Frontal cortex (tissue), 4 donors: ENCODE results near the gene ISM2. TPM values are rescaled to one million over a fixed set of nuclear protein-coding genes. Genes with fewer than 3 reads are reported as not detected.

Source experiments
- DNase-seq, 2 donors: peaks; one replicate each; pipeline ENCODE4 v3.0.0; 2012; ENCODE audit warnings: low spot score in 2 of 2
- FAIRE-seq: peaks from 2 replicates; lab custom pipeline; 2012; peaks lifted over from hg19 to GRCh38; lab: Jason Lieb, UNC
- small RNA-seq: library from RNA; depleted of rRNA; stranded (forward); fragments of <200 nt; gene quantifications from one replicate; pipeline ENCODE3, GENCODE V24; 2014
- total RNA-seq: library from RNA; depleted of rRNA; stranded (reverse); fragments of >200 nt; gene quantifications from one replicate; pipeline ENCODE4 v1.2.3, GENCODE V29; 2014
- donor health status: control.
- donor health status: control.
- donor health status: control.

The ISM2 gene
- total RNA-seq, 1 donor from 2014 or later: 1.2 TPM

DNA sequence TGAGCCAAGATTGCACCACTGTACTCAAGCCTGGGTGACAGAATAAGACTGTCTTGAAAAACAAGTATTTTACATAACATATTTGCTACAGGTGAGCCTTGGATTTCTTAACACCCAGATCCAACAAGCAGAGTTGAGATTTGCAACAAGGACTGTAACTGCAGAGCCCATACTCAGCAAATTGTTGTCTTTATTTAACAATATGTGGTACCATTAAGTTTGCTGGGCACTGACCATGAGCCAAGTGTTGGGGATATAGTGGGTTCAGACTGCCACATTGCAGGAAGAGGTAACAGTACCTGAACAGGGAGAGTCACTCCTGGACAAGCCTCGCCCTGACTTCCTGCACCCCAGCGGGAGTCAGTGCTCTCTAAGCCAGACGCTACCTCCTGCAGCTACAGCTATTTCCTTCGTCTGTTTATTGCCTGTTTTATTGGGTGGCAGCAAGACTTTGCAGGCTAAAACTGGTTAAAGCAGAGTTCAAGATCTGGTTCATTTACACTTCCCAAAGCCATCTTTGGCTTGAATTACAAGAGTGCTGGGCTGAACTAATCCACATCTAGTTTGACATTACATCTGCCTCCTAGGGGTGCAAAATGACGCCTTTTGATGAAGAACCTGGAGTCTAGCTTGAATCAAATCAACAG lies 28.3 kb downstream of the ISM2 start:
- no peak for FAIRE-seq

DNA sequence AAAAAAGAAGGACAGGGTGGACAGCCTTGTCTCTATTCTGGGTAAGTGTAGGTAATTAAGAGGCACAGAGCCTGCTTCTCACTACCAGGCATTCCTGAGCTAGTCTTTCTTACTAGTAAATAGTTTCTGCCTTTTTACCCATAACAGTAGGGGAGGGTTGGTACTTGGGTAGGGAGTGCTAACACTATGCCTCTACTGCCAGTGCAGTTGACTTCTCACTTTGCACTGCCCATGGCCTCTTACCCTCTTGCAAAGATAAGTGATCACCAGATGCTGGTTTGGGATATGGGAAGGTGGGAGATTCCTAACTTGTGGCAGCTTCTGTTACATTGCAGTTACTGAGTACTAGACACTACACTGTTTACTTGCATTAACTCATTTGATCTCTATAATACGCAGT lies 29.1 kb downstream of the ISM2 start:
- DNase-seq: no peak
- no peak for FAIRE-seq

More for the DNA sequence above, 28.3 kb downstream of the ISM2 start:
- DNase-seq: no peak

DNA sequence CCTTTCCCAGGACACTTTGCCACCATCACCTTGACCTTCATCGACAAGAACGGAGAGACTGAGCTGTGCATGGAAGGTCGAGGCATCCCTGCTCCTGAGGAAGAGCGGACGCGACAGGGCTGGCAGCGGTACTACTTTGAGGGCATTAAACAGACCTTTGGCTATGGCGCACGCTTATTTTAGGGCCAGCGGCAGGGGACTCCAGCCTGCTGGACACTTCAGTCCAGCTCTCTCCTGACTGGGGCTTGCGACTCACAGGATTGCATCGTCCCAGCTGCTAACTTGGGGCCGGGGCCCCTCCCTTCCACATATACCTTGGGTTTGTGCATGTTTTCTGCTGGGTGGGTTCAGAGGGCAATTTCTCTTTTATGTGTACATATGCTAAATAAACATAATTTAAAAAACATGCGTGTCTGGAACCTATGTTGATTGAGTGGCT lies 29.5 kb downstream of the ISM2 start:
- no peak for DNase-seq
- no peak for FAIRE-seq

DNA sequence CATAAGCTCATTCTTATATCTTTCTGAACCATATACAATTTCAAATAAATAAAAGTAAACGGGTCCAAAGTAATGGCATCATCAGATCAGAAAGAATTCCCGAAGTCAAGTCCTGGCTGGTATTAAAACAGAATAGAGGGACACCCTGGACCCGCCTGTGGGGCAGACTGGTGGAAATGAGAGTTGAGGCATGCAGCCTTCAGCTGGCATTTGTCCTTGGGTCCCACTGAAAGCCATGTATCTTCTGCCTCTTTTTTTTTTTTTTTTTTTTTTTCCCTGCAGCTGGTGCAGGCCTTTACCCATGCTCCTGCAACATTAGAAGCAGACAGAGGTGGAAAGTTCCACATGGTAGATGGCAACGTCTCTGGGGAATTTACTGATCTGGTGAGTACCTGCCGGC lies 30.8 kb downstream of the ISM2 start:
- DNase-seq: no peak
- FAIRE-seq: no peak

DNA sequence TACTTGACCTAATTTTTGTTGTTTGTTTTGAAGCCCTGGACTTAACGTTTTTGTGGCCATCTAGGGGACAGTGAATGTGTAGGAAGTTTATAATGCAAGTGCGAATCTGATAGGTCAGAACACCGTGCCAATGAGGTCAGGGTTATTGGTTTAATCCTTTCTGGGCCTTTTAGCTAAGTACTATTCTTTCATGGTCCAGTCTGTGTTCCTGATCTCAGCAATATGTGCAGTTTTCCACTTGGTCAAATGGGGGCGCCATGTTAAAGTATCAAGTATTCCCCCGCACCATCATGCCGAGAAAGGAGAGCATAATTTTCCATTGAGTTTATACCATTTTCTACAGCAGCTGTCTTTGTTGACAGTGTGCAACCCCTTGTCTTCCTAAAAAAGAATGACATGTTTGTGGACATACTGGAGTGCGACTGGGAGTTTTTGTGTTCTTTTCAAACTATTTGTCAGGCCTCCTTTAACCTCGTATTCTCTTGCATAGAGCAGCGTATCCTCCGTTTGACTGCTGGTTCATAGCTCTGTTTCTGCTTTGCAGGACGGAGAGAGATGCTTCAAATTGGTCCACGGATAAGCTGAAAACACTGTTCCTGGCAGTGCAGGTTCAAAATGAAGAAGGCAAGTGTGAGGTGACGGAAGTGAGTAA lies 39.4 kb downstream of the ISM2 start:
- DNase-seq (peak in 1 of 2 donors; percentile 44), FAIRE-seq (no peak)

DNA sequence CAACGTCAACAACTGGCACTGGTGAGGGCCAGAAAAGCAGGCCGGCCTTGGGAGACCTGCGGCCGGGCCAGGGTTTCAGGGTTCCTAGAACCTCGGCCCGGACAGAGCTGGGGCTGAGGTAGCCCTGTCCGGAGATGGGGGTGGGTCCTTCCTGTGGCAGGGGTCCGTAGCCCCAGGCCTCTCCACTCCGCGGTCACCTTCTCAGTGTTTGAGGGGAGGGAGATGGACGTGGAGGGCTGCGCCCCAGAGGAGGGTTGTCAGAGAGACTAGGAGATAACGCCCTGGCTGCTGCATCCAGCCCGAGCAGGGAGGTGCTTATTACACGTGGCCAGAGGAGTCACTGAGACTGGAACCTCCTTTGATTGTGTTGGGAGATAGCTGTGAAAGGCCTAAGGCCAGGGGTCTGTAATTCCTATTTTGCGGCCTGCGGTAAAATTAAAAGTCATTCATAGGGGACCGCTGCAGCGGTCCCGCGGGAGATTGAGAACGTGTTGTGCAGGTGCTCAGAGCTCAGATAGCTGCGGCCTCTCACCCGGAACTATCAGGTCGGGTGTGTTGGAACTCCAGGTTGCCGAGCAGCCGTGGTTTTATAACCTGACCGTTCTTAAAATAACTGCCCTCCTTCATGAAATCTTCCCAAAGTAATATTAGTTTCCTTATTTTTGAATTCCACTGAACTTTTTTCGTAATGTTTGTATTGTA lies 40.2 kb downstream of the ISM2 start:
- FAIRE-seq (no peak), DNase-seq (no peak)

DNA sequence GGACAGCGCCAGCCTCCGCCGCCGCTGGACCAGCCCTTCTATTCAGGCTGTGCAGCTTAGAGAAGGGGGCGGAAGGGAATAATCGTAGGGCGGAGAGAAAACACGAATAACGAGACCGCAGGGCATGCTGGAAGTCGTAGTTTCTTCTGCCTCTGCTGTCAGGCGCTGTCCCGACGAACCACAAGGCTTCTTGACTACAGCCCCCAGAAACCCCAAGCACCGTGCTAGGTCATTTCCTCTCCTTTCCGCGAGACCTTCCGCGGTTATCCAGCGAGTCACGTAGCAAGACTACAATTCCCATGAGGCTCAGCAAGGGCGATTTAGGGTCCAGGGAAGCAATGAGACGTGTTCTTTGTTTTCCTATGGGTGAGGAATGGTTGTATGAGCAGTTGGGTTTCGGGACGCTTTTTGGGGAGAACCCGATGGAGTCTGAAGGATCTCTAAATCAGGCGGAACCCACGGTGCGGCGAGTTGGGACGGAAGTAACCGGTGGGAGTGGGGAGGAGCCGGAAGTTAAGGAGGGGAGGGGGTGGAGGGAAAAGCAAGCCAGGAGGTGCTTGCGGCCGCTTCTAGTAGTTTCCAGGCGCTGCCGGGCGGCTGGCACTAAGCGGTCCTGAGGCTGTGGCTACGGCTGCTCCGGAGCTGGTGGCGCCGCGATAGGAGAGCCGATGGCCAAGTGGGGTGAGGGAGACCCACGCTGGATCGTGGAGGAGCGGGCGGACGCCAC lies 40.9 kb downstream of the ISM2 start, which contains the start of the genes AHSA1 and VIPAS39:
TSS of gene AHSA1 (plus strand) at position 572 of the 727 bp plus-strand sequence. CDS start at position 669, 97 bp downstream.
TSS of gene VIPAS39 (minus strand) at position 80 of the 727 bp plus-strand sequence. CDS start 3,499 bp downstream, outside the sequence.
- DNase-seq (peak; percentile 79 to 85), FAIRE-seq (peak; percentile 36)

DNA sequence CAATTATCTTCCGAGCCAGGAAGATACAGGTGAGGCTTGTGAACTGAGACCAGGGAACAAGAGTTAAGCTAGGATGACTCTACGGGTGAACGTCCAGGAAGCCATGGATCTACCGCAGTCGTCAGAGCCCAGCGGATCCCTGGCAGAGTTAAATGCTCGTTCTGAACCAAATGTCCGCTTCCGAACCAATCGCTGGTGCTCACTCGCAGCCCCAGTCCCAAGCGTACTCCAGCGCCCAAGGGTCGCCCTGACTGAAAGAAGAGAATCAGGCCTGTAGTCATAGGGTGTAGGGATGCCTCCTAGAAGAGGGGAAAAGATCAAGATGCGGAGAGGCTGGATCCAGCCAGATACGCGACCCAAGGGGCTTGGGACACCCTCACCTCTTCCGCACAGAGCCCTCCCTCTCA lies 41.5 kb downstream of the ISM2 start:
- FAIRE-seq: no peak
- DNase-seq: no peak

DNA sequence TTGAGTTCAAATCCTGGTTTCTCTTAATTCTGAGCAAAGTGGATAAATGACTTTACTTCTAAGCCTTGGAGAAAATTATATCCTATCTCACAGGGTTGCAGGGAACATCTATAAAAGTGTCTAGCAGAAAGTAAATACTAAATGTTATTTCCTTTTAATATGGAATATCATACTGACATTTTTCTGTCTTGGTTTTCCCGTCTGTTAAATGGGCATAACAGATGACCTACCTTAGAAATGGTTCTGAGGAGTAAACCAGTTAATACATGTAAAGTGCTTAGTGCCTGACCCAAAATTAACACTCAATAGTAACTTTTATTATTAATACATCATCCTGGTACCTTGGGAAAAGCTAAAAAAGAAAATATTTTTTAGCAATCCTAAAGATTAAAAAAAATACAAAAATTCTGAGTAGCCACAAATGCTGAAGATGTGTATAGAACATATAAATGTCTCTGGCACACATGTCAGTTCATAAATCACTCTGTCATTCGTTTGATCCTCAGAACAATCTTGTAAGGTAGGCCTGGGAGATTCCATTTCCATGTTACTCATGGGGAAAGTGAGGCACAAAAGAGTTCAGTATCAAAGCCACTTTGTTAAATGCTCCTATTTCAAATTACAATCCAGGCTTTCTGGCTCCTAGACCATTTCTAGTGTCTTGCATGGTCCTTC lies 42.5 kb downstream of the ISM2 start:
- no peak for FAIRE-seq
- DNase-seq: no peak

DNA sequence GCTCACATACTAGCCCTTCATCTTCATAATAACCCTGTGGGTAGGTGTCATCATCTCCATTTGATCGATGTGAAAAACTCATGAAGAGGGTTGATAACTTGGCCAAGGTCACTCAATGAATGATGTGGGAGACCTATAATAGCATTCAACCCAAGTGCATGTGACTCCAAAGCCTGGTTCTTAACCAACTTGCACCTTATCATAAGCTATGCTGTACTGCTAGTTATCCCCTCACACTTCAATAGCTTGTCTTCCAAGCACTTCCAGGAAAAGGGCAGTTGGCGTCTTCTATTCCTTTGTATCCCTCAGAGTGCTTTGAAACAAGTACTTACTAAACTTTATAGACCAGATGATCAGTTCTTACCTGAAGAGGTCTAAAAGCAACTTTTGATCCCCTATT lies 56.4 kb downstream of the ISM2 start:
- no peak for DNase-seq
- no peak for FAIRE-seq

DNA sequence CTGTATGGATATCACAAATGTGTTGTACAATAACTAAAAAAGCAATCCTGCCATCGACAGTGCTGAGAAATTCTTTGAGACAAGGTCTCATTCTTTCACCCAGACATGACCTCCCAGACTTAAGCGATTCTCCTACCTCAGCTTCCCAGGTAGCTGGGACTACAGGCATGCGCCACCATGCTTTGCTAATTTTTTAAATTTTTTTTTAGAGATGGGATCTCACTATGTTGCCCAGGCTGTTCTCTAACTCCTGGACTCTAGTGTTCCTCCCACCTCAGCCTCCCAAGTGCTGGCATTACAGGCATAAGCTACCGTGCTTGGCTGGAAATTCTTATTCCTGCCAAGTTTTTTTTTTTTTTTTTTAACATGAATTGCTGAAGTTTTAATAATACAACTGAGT lies 58.8 kb downstream of the ISM2 start:
- no peak for FAIRE-seq
- no peak for DNase-seq

DNA sequence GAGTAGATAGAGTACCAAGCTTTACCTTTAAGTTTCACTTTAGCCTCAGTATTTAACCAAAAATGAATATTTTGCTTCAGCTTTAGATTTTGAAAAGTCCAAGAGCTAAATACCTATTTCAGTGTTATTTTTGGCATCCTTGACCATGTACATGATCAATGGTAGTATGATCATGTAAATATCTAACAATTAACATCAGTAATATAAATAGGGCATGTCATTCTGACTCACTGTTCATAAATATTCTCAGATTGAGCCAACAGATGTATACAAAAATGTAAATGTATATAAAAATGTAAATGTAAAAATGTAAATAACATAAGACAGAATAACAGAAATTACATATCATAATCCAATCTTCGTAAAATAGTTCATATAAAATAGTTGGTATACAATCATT lies 60.0 kb downstream of the ISM2 start:
- FAIRE-seq: peak; percentile 53

DNA sequence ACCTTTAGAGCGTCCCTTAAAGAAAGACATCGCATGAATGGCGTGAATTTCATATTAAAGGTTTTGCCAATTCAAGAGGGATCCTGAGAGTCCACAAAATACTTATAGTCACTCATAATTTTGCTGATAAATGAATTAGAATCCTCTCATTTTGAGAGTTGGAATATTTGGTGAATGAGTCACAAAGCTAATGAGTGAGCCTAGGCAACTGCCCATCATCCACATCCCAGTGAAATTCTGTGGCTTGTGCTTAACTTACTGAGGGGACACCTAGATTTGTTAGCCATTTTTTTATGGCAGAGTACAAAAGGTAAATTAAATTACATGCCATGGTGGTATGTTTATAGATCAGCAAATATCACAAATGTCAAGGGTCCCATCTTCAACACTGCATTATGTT lies 62.6 kb downstream of the ISM2 start:
- FAIRE-seq (no peak), DNase-seq (no peak)

More for the DNA sequence above, 60.0 kb downstream of the ISM2 start:
- no peak for DNase-seq

DNA sequence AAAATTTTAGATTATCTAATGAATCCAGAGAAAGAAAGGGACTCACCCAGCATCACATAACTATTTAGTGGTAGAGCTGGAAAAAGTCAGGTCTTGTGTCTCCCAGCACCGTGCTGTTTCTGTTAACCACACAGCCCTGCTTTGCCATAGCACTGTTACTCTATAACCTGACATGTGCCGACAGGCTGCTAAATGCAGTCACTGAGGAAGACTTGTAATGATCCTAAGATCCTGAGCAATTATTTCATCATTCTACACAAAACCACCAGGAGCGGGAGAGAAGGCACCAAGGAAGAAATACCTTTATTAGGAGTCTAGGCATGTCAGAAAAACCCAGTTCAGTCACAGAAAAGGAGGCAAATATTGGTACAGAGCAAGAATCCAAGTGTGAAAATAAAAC lies 72.2 kb downstream of the ISM2 start:
- DNase-seq (no peak), FAIRE-seq (no peak)

DNA sequence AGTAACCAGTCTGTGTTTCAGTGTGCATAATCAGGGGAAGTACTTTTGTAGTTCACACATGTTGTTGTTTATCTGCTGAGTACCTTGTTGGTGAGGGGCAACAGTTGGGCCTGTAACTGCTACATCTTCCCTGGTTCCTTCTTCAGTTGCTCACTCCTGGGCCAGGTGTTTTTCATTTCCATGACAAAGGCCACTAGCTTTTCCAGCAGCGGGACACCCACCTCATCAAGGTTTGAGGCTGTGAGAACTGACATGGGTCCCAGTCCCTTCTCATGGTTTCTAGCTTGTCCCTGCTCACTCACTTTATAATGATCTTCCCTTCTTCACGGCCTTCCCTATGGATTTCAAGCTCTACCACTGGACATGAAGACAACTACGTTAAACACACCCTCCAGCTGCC lies 73.8 kb downstream of the ISM2 start:
- DNase-seq (no peak), FAIRE-seq (no peak)

Small RNA genes lying within 50 kb of the gene (small RNA-seq; reads per million reads assigned to genes)
- not detected for gene RF00404
- not detected for gene RN7SL587P

Other genes starting within 250 kb of the ISM2 start
- 4.9 TPM for gene NGB, start 227.6 kb downstream of the ISM2 start, total RNA-seq
- gene POMT2, start 177.9 kb downstream of the ISM2 start, total RNA-seq: 14.3 TPM
- 3.3 TPM for gene GSTZ1, start 177.8 kb downstream of the ISM2 start, total RNA-seq
- gene TMED8, start 121.7 kb downstream of the ISM2 start, total RNA-seq: 25.3 TPM
- gene SAMD15, start 121.4 kb downstream of the ISM2 start, total RNA-seq: 12.6 TPM
- 1.2 TPM for gene NOXRED1, start 75.3 kb downstream of the ISM2 start, total RNA-seq
- gene VIPAS39, start 41.2 kb downstream of the ISM2 start, total RNA-seq: 35.5 TPM
- 107 TPM for gene AHSA1, start 40.7 kb downstream of the ISM2 start, total RNA-seq
- gene SPTLC2, start 117.8 kb upstream of the ISM2 start, total RNA-seq: 23.2 TPM
- gene ALKBH1, start 209.2 kb upstream of the ISM2 start, total RNA-seq: 13.0 TPM
- 95.4 TPM for gene SLIRP, start 209.3 kb upstream of the ISM2 start, total RNA-seq